PC-9 (cell line): ENCODE measurements around the gene SFN. TPM values are rescaled to one million over a fixed set of nuclear protein-coding genes. Genes with fewer than 3 reads are reported as not detected.
A peak's percentile ranks its signal among the peaks of the same experiment; 100 is the strongest.

Experiments
- BruUV-seq: library from RNA; stranded (reverse); fragments of 400-500 nt; replicated peaks from 2 replicates; lab custom pipeline; 2021; lab: Mats Ljungman, UMichigan
- CTCF ChIA-PET: fragments of 300-600 bp; sonication (Branson Sonifier 250); formaldehyde crosslinking; loops from one replicate; lab custom pipeline; 2022; ENCODE audit warnings: antibody characterized with exemption; lab: Charles Lee
- POLR2A ChIA-PET: fragments of 300-600 bp; sonication (Branson Sonifier 250); formaldehyde crosslinking; loops from one replicate; lab custom pipeline; 2022; ENCODE audit warnings: antibody characterized with exemption; ENCODE audit not compliant: unreplicated experiment; lab: Charles Lee
- DNase-seq, 2 experiments: peaks; one replicate each; pipeline versions ENCODE4 v3.0.0 to v3.0.0-alpha.2; 2015 to 2022; ENCODE audit warnings: mixed read lengths in 1 of 2
- H2AFZ ChIP-seq: fragments of 200-600 bp; sonication (generic); 2 replicates; pipeline ENCODE4 v1.8.1; 2017; ENCODE audit warnings: antibody characterized with exemption
- H3F3A ChIP-seq: fragments of 200-600 bp; sonication (generic); 2 replicates; pipeline ENCODE4 v1.8.1; 2017; ENCODE audit warnings: antibody characterized with exemption, mild to moderate bottlenecking, low read depth; ENCODE audit not compliant: insufficient read depth
- H3K27ac ChIP-seq: fragments of 200-600 bp; sonication (generic); 2 replicates; pipeline ENCODE4 v1.6.1; 2016; ENCODE audit warnings: mixed run types
- H3K27me3 ChIP-seq: fragments of 200-600 bp; sonication (generic); 2 replicates; pipeline ENCODE4 v1.6.1; 2016; ENCODE audit warnings: low read depth, mixed run types; ENCODE audit not compliant: insufficient read depth
- H3K36me3 ChIP-seq: fragments of 200-600 bp; sonication (generic); 2 replicates; pipeline ENCODE4 v1.6.1; 2016; ENCODE audit warnings: low read depth, mixed run types
- H3K4me1 ChIP-seq: fragments of 200-600 bp; sonication (generic); replicated peaks from 2 replicates; pipeline ENCODE4 v1.6.1; 2016; ENCODE audit warnings: mixed run types; ENCODE audit not compliant: insufficient read depth
- H3K4me2 ChIP-seq: fragments of 200-600 bp; sonication (generic); 2 replicates; pipeline ENCODE4 v1.6.1; 2017; ENCODE audit warnings: mixed run types
- H3K4me3 ChIP-seq: fragments of 200-600 bp; sonication (generic); 2 replicates; pipeline ENCODE4 v1.6.1; 2016; ENCODE audit warnings: mixed run types
- H3K79me2 ChIP-seq: fragments of 200-600 bp; sonication (generic); 2 replicates; pipeline ENCODE4 v1.6.1; 2017; ENCODE audit warnings: low read depth, mixed run types
- H3K9me2 ChIP-seq: fragments of 200-600 bp; sonication (generic); 2 replicates; pipeline ENCODE4 v1.8.1; 2017; ENCODE audit warnings: mild to moderate bottlenecking; ENCODE audit not compliant: insufficient read depth
- H3K9me3 ChIP-seq: fragments of 200-600 bp; sonication (generic); 2 replicates; pipeline ENCODE4 v1.8.1; 2016; ENCODE audit warnings: low read depth; ENCODE audit not compliant: insufficient read depth
- H4K20me1 ChIP-seq: fragments of 200-600 bp; sonication (generic); 2 replicates; pipeline ENCODE4 v1.8.1; 2017; ENCODE audit not compliant: insufficient read depth
- CTCF ChIP-seq: fragments of 200-600 bp; sonication (generic); conservative IDR thresholded peaks from 2 replicates; pipeline ENCODE4 v1.6.1; 2017; ENCODE audit warnings: mixed run types, antibody characterized with exemption, mild to moderate bottlenecking, moderate library complexity
- EZH2 ChIP-seq: fragments of 200-600 bp; sonication (generic); IDR thresholded peaks from 2 replicates; pipeline ENCODE4 v1.8.0; 2017; ENCODE audit warnings: antibody characterized with exemption, low read depth
- intact Hi-C: fragments of 100-400 bp; cut with micrococcal nuclease; formaldehyde crosslinking; loops from one replicate; pipeline ENCODE4 v1.10.0; 2022; ENCODE audit not compliant: unreplicated experiment
- total RNA-seq: library from RNA; stranded (reverse); gene quantifications from 2 replicates; pipeline ENCODE4 v1.2.3, GENCODE V29; 2021

SFN gene
- total RNA-seq, 1 experiment from 2014 or later = 326 TPM

- Histone ChIP-seq H3K27me3 (no peaks in the 10 kb centered on the region), H3K79me2 (peaks cover 23% of the 10 kb centered on the region), H3K27ac (peak overlapping the region; percentile 100), H3K36me3 (no peaks in the 10 kb centered on the region), H3K9me2 (no peaks in the 10 kb centered on the region), H3K9me3 (no peaks in the 10 kb centered on the region), H4K20me1 (no peaks in the 10 kb centered on the region), H3K4me1 (peaks cover 72% of the 10 kb centered on the region), H3K4me2 (peak overlapping the region; percentile 87), H3F3A (peaks cover 51% of the 10 kb centered on the region), H2AFZ (no peak overlapping the region), H3K4me3 (no peak overlapping the region)
- ChIA-PET POLR2A (interaction anchor here (0.6 to 1.4 kb wide), 4 partner anchors 12 to 332 kb away, joined by 3 to 13 read pairs (median 6); partner anchors contain the start of gene RPS6KA1), CTCF (interaction anchor here (4.4 kb wide), 1 partner anchor 12 kb away, joined by 18 read pairs; no protein-coding TSS in a partner anchor)
- DNase-seq = peak; percentile 71 to 84
- no TSS peak for BruUV-seq
- TF ChIP-seq CTCF (no peak; the same call in 1 of the 2 replicates), EZH2 (no peak)
- intact Hi-C loops = loop anchor here (10.0 kb wide), 2 partner anchors 166 to 506 kb away; partner anchors contain the start of genes ARID1A and CRYBG2
These were observed 1.7 kb upstream of the SFN start for GRCh38 chr1:26861286-26861701.

GRCh38 chr1:26861889-26862378 lies 1.0 kb upstream of the SFN start:
- Histone ChIP-seq H3K4me1 (peaks cover 67% of the 10 kb centered on the region), H4K20me1 (no peaks in the 10 kb centered on the region), H3K4me2 (peak overlapping the region; percentile 87), H3K4me3 (peak overlapping the region; percentile 47; the same call in 1 of the 2 replicates), H3K27me3 (no peaks in the 10 kb centered on the region), H3K27ac (peak overlapping the region; percentile 100), H3K9me2 (no peaks in the 10 kb centered on the region), H3F3A (peaks cover 51% of the 10 kb centered on the region), H3K9me3 (no peaks in the 10 kb centered on the region), H3K36me3 (no peaks in the 10 kb centered on the region), H3K79me2 (peaks cover 23% of the 10 kb centered on the region), H2AFZ (no peak overlapping the region)
- no TSS peak for BruUV-seq
- no peak for TF ChIP-seq CTCF
- no peak for TF ChIP-seq EZH2
- peak; percentile 87 to 89 for DNase-seq
- intact Hi-C loops = loop anchor here (1.0 to 10.0 kb wide), 3 partner anchors 9 to 507 kb away; partner anchors contain the start of genes ARID1A and CRYBG2
- ChIA-PET POLR2A (interaction anchor here (0.6 to 2.1 kb wide), 7 partner anchors 11 to 332 kb away, joined by 3 to 13 read pairs (median 5); partner anchors contain the start of gene RPS6KA1), CTCF (interaction anchor here (0.8 to 4.4 kb wide), 3 partner anchors 12 to 184 kb away, joined by 3 to 18 read pairs (median 4); no protein-coding TSS in a partner anchor)

- BruUV-seq = no TSS peak
- intact Hi-C loops = loop anchor here (1.0 to 10.0 kb wide), 4 partner anchors 14 to 509 kb away; partner anchors contain the start of genes ARID1A and CRYBG2
- CTCF ChIA-PET = interaction anchor here (2.0 kb wide), 1 partner anchor 15 kb away, joined by 9 read pairs; no protein-coding TSS in a partner anchor
- no peak for TF ChIP-seq CTCF
- TF ChIP-seq EZH2 = no peak
- Histone ChIP-seq H3K4me2 (peak overlapping the region; percentile 85), H2AFZ (no peak overlapping the region), H3K36me3 (no peaks in the 10 kb centered on the region), H3F3A (peaks cover 61% of the 10 kb centered on the region), H3K4me3 (peak overlapping the region; percentile 85), H3K27me3 (no peaks in the 10 kb centered on the region), H3K79me2 (peaks cover 23% of the 10 kb centered on the region), H3K4me1 (peaks cover 67% of the 10 kb centered on the region), H3K9me2 (no peaks in the 10 kb centered on the region), H4K20me1 (no peaks in the 10 kb centered on the region), H3K27ac (peak overlapping the region; percentile 100), H3K9me3 (no peaks in the 10 kb centered on the region)
- no peak for DNase-seq
- POLR2A ChIA-PET = interaction anchor here (0.6 to 3.2 kb wide), 3 partner anchors 15 to 65 kb away, joined by 4 to 42 read pairs (median 9); no protein-coding TSS in a partner anchor
These were observed 732 bp downstream of the SFN start for GRCh38 chr1:26863685-26864077.
